ENCODE results near the gene ASB6. TPM values are rescaled to one million over a fixed set of nuclear protein-coding genes. Genes with fewer than 3 reads are reported as not detected.

ASB6 gene
- total and polyA plus RNA-seq, 2 donors (not counting 1 experiment from before 2014, with no cell fraction given), result 27.7 to 27.9 TPM

DNA sequence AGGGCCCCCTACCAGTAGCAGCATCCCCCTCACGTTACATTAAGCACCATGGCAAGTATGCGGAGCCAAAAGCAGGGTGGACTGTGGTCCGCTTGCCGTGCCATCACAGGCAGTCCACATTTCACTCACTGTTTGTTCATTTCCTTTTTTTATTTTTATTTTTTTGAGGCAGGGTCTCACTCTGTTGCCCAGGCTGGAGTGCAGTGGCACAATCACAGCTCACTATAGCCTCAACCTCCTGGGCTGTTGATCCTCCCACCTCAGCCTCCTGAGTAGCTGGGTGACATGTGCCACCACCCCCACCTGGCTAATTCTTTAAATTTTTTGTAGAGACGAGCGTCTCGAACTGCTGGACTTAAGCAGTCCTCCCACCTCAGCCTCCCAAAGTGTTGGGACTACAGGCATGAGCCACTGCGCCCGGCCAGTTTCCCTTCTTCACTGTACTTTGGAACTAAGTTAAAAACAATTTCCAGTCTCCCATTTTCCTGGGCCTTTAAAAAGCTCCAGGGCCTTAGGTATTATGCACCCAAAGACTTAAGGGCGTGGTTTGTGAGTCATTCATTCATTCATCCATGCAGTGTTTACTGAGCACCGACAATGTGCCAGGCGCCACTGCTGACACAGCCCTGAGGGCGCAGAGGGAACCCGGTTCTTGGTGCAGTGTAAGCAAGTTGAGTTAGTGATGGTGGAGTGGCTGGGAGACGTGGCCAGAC lies 43.4 kb upstream of the ASB6 start:
- Histone ChIP-seq H3K9me3 (ENCODE audit: control extremely low read depth in 1 of 3, control insufficient read depth in 2 of 3, insufficient read depth in 1 of 3, low read length in 2 of 3) (no peaks in the 10 kb centered on the region), H3K4me3 (ENCODE audit: control extremely low read depth in 1 of 5, extremely low read depth in 1 of 5, insufficient read depth in 1 of 5, low read depth in 2 of 5, low read length in 4 of 5) (no peak overlapping the region), H4K20me1 (ENCODE audit: control insufficient read depth, insufficient read depth, low read length, poor library complexity, severe bottlenecking) (no peaks in the 10 kb centered on the region), H3K27ac (ENCODE audit: low read length in 2 of 2) (no peak overlapping the region), H3K9ac (ENCODE audit: low read length) (no peak overlapping the region), H3K36me3 (replicated peaks in 1 of 2; ENCODE audit: control extremely low read depth in 1 of 2, control insufficient read depth in 1 of 2, extremely low read depth in 1 of 2, insufficient read depth in 2 of 2, low read length in 1 of 2) (no peaks in the 10 kb centered on the region), H3K4me2 (replicated peaks; ENCODE audit: low read depth, low read length, poor library complexity, severe bottlenecking) (no peak overlapping the region), H3K27me3 (replicated peaks in 1 of 4; ENCODE audit: control extremely low read depth in 1 of 4, control insufficient read depth in 3 of 4, insufficient read depth in 4 of 4, low read length in 3 of 4) (no peaks in the 10 kb centered on the region), H3K79me2 (ENCODE audit: control insufficient read depth, insufficient read depth, low read length) (no peaks in the 10 kb centered on the region), H3K4me1 (ENCODE audit: control insufficient read depth in 2 of 2, insufficient read depth in 2 of 2, low read length in 2 of 2) (no peaks in the 10 kb centered on the region), H2AFZ (ENCODE audit: insufficient read depth, low read depth, low read length, poor library complexity, severe bottlenecking) (no peak overlapping the region)
- CTCF ChIA-PET, result no interaction called here
- Mint-ChIP-seq H3K27me3 (peaks cover 12% of the 10 kb centered on the region), H3K4me3 (no peak overlapping the region), H3K9me3 (ENCODE audit: insufficient read depth) (no peaks in the 10 kb centered on the region), H3K27ac (no peak overlapping the region), H3K4me1 (no peaks in the 10 kb centered on the region)
- intact Hi-C loops (cut with micrococcal nuclease), result no loop called here
- TF ChIP-seq EZH2 (IDR thresholded peaks at IDR 0.05; ENCODE audit: borderline replicate concordance, insufficient read depth, low read depth, low read length, poor library complexity, severe bottlenecking), result no peak
- TF ChIP-seq, protein P1, sequence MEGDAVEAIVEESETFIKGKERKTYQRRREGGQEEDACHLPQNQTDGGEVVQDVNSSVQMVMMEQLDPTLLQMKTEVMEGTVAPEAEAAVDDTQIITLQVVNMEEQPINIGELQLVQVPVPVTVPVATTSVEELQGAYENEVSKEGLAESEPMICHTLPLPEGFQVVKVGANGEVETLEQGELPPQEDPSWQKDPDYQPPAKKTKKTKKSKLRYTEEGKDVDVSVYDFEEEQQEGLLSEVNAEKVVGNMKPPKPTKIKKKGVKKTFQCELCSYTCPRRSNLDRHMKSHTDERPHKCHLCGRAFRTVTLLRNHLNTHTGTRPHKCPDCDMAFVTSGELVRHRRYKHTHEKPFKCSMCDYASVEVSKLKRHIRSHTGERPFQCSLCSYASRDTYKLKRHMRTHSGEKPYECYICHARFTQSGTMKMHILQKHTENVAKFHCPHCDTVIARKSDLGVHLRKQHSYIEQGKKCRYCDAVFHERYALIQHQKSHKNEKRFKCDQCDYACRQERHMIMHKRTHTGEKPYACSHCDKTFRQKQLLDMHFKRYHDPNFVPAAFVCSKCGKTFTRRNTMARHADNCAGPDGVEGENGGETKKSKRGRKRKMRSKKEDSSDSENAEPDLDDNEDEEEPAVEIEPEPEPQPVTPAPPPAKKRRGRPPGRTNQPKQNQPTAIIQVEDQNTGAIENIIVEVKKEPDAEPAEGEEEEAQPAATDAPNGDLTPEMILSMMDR (IDR thresholded peaks at IDR 0.05), result no peak
- WGBS (ENCODE audit: insufficient coverage), result 86% methylated on average over 11 of the region's 15 CpGs
- POLR2A ChIA-PET, result no interaction called here
- ATAC-seq (ENCODE audit: low read depth), result no peak
- DNase-seq, result no peak

DNA sequence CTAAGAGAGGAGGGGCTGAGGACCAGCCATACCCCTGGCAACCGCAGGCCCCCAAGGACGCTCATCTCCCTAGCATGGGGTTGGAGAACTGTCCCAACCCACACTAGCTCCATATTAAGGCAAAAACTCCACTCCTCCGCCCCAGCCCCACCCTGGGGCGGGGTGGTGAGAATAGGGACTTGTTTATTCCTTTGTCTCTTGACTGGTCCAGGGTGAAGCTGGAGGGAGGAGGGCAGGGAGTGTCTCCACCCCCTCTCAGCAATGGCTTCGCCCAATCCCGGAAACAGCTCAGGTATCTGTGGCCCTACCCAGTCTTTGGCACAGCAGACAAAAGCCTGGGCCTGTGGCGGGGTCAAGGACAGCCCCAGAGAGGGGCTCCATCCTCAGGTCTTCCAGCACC lies 40.4 kb upstream of the ASB6 start:
- POLR2A ChIA-PET, result no interaction called here

More for the DNA sequence above, 40.4 kb upstream of the ASB6 start:
- H3K27me3 Mint-ChIP-seq, result peaks cover 23% of the 10 kb centered on the region
- H3K36me3 ChIP-seq (replicated peaks in 1 of 2; ENCODE audit: control extremely low read depth in 1 of 2, control insufficient read depth in 1 of 2, extremely low read depth in 1 of 2, insufficient read depth in 2 of 2, low read length in 1 of 2), result no peaks in the 10 kb centered on the region
- H3K4me3 ChIP-seq (ENCODE audit: control extremely low read depth in 1 of 5, extremely low read depth in 1 of 5, insufficient read depth in 1 of 5, low read depth in 2 of 5, low read length in 4 of 5), result no peak overlapping the region
- no peak overlapping the region for H3K4me2 ChIP-seq (replicated peaks; ENCODE audit: low read depth, low read length, poor library complexity, severe bottlenecking)
- H3K79me2 ChIP-seq (ENCODE audit: control insufficient read depth, insufficient read depth, low read length), result no peaks in the 10 kb centered on the region
- WGBS (ENCODE audit: insufficient coverage), result 80% methylated on average over 3 of the region's 7 CpGs
- H3K27ac Mint-ChIP-seq, result no peak overlapping the region
- CTCF ChIA-PET, result interaction anchor here (1.1 kb wide), 1 partner anchor 47 kb away, joined by 5 read pairs; no protein-coding TSS in a partner anchor
- no peaks in the 10 kb centered on the region for H4K20me1 ChIP-seq (ENCODE audit: control insufficient read depth, insufficient read depth, low read length, poor library complexity, severe bottlenecking)
- TF ChIP-seq, protein P1 (IDR thresholded peaks at IDR 0.05), result no peak
- no peak for TF ChIP-seq EZH2 (IDR thresholded peaks at IDR 0.05; ENCODE audit: borderline replicate concordance, insufficient read depth, low read depth, low read length, poor library complexity, severe bottlenecking)
- no peak overlapping the region for H3K9ac ChIP-seq (ENCODE audit: low read length)
- H3K4me1 ChIP-seq (ENCODE audit: control insufficient read depth in 2 of 2, insufficient read depth in 2 of 2, low read length in 2 of 2), result no peaks in the 10 kb centered on the region
- H3K4me3 Mint-ChIP-seq, result no peak overlapping the region
- DNase-seq (no peak), ATAC-seq (ENCODE audit: low read depth) (no peak)
- H3K9me3 Mint-ChIP-seq (ENCODE audit: insufficient read depth), result no peaks in the 10 kb centered on the region
- H3K4me1 Mint-ChIP-seq, result no peaks in the 10 kb centered on the region
- H3K27me3 ChIP-seq (replicated peaks in 1 of 4; ENCODE audit: control extremely low read depth in 1 of 4, control insufficient read depth in 3 of 4, insufficient read depth in 4 of 4, low read length in 3 of 4), result peaks cover 0 to 8% (median 0%) of the 10 kb centered on the region in 4 experiments
- H3K9me3 ChIP-seq (ENCODE audit: control extremely low read depth in 1 of 3, control insufficient read depth in 2 of 3, insufficient read depth in 1 of 3, low read length in 2 of 3), result no peaks in the 10 kb centered on the region
- no peak overlapping the region for H2AFZ ChIP-seq (ENCODE audit: insufficient read depth, low read depth, low read length, poor library complexity, severe bottlenecking)
- intact Hi-C loops (cut with micrococcal nuclease), result no loop called here
- no peak overlapping the region for H3K27ac ChIP-seq (ENCODE audit: low read length in 2 of 2)
